ENCODE measurements around the gene SCN4A.

SCN4A gene

GRCh38 chr17:63937319-63937718, 35.4 kb downstream of the SCN4A start:
- H3K4me1 ChIP-seq (ENCODE audit: insufficient read depth, insufficient read length): peaks cover 7% of the 10 kb centered on the region
- no peak for DNase-seq (ENCODE audit: low read depth, low spot score)
- H3K9ac ChIP-seq (ENCODE audit: insufficient read length, low read depth): no peak overlapping the region
- no peak overlapping the region for H3K4me3 ChIP-seq (ENCODE audit: insufficient read length, low read depth)
- H3K9me3 ChIP-seq (ENCODE audit: insufficient read depth, low read length): no peaks in the 10 kb centered on the region
- H3K27me3 ChIP-seq (ENCODE audit: insufficient read depth, insufficient read length): no peaks in the 10 kb centered on the region
- H3K36me3 ChIP-seq (ENCODE audit: insufficient read depth, insufficient read length, low read length): no peaks in the 10 kb centered on the region
- TF ChIP-seq SUZ12 (IDR thresholded peaks at IDR 0.05; ENCODE audit: extremely low read depth, insufficient read depth, insufficient read length) (no peak), ZNF274 (IDR thresholded peaks at IDR 0.05; ENCODE audit: low read depth, low read length) (no peak), YY1 (IDR thresholded peaks at IDR 0.05; ENCODE audit: insufficient read depth, insufficient read length) (no peak)

- H3K4me1 ChIP-seq (ENCODE audit: insufficient read depth, insufficient read length): peaks cover 21% of the 10 kb centered on the region
- H3K9me3 ChIP-seq (ENCODE audit: insufficient read depth, low read length): no peaks in the 10 kb centered on the region
- no peak overlapping the region for H3K4me3 ChIP-seq (ENCODE audit: insufficient read length, low read depth)
- no peak for TF ChIP-seq YY1 (IDR thresholded peaks at IDR 0.05; ENCODE audit: insufficient read depth, insufficient read length)
- no peak for TF ChIP-seq SUZ12 (IDR thresholded peaks at IDR 0.05; ENCODE audit: extremely low read depth, insufficient read depth, insufficient read length)
- TF ChIP-seq ZNF274 (IDR thresholded peaks at IDR 0.05; ENCODE audit: low read depth, low read length): no peak
- no peaks in the 10 kb centered on the region for H3K36me3 ChIP-seq (ENCODE audit: insufficient read depth, insufficient read length, low read length)
- H3K27me3 ChIP-seq (ENCODE audit: insufficient read depth, insufficient read length): no peaks in the 10 kb centered on the region
- H3K9ac ChIP-seq (ENCODE audit: insufficient read length, low read depth): no peak overlapping the region
- DNase-seq (ENCODE audit: low read depth, low spot score): no peak
These were observed 38.3 kb downstream of the SCN4A start for GRCh38 chr17:63934183-63935112.

GRCh38 chr17:63933598-63933997, 39.1 kb downstream of the SCN4A start:
- H3K9me3 ChIP-seq (ENCODE audit: insufficient read depth, low read length): no peaks in the 10 kb centered on the region
- DNase-seq (ENCODE audit: low read depth, low spot score): no peak
- TF ChIP-seq ZNF274 (IDR thresholded peaks at IDR 0.05; ENCODE audit: low read depth, low read length) (no peak), SUZ12 (IDR thresholded peaks at IDR 0.05; ENCODE audit: extremely low read depth, insufficient read depth, insufficient read length) (no peak), YY1 (IDR thresholded peaks at IDR 0.05; ENCODE audit: insufficient read depth, insufficient read length) (no peak)
- H3K27me3 ChIP-seq (ENCODE audit: insufficient read depth, insufficient read length): no peaks in the 10 kb centered on the region
- no peak overlapping the region for H3K4me3 ChIP-seq (ENCODE audit: insufficient read length, low read depth)
- no peaks in the 10 kb centered on the region for H3K36me3 ChIP-seq (ENCODE audit: insufficient read depth, insufficient read length, low read length)
- H3K4me1 ChIP-seq (ENCODE audit: insufficient read depth, insufficient read length): peaks cover 20% of the 10 kb centered on the region
- H3K9ac ChIP-seq (ENCODE audit: insufficient read length, low read depth): no peak overlapping the region

- Histone ChIP-seq H3K4me3 (ENCODE audit: insufficient read length, low read depth) (no peak overlapping the region), H3K4me1 (ENCODE audit: insufficient read depth, insufficient read length) (peaks cover 16% of the 10 kb centered on the region), H3K27me3 (ENCODE audit: insufficient read depth, insufficient read length) (no peaks in the 10 kb centered on the region), H3K9ac (ENCODE audit: insufficient read length, low read depth) (no peak overlapping the region), H3K36me3 (ENCODE audit: insufficient read depth, insufficient read length, low read length) (no peaks in the 10 kb centered on the region), H3K9me3 (ENCODE audit: insufficient read depth, low read length) (no peaks in the 10 kb centered on the region)
- no peak for DNase-seq (ENCODE audit: low read depth, low spot score)
- no peak for TF ChIP-seq ZNF274 (IDR thresholded peaks at IDR 0.05; ENCODE audit: low read depth, low read length)
- TF ChIP-seq SUZ12 (IDR thresholded peaks at IDR 0.05; ENCODE audit: extremely low read depth, insufficient read depth, insufficient read length): no peak
- TF ChIP-seq YY1 (IDR thresholded peaks at IDR 0.05; ENCODE audit: insufficient read depth, insufficient read length): no peak
These were observed 40.0 kb downstream of the SCN4A start for GRCh38 chr17:63932721-63933120.

- Histone ChIP-seq H3K36me3 (ENCODE audit: insufficient read depth, insufficient read length, low read length) (no peaks in the 10 kb centered on the region), H3K4me1 (ENCODE audit: insufficient read depth, insufficient read length) (peaks cover 16% of the 10 kb centered on the region), H3K27me3 (ENCODE audit: insufficient read depth, insufficient read length) (no peaks in the 10 kb centered on the region), H3K9me3 (ENCODE audit: insufficient read depth, low read length) (no peaks in the 10 kb centered on the region), H3K9ac (ENCODE audit: insufficient read length, low read depth) (peak within 1 kb of the TSS; percentile 39), H3K4me3 (ENCODE audit: insufficient read length, low read depth) (no peak within 1 kb of the TSS)
- DNase-seq (ENCODE audit: low read depth, low spot score): no peak
- TF ChIP-seq YY1 (IDR thresholded peaks at IDR 0.05; ENCODE audit: insufficient read depth, insufficient read length) (no peak), ZNF274 (IDR thresholded peaks at IDR 0.05; ENCODE audit: low read depth, low read length) (no peak)
These were observed 40.6 kb downstream of the SCN4A start, which contains the start of gene CD79B for GRCh38 chr17:63931981-63932561. Gene CD79B, minus strand, starts transcription at chr17:63932331. Its CDS starts 70 bp downstream, at chr17:63932261.

- DNase-seq (ENCODE audit: low read depth, low spot score): no peak
- H3K9ac ChIP-seq (ENCODE audit: insufficient read length, low read depth): peak overlapping the region; percentile 38
- TF ChIP-seq SUZ12 (IDR thresholded peaks at IDR 0.05; ENCODE audit: extremely low read depth, insufficient read depth, insufficient read length): no peak
- TF ChIP-seq ZNF274 (IDR thresholded peaks at IDR 0.05; ENCODE audit: low read depth, low read length): no peak
- no peak for TF ChIP-seq YY1 (IDR thresholded peaks at IDR 0.05; ENCODE audit: insufficient read depth, insufficient read length)
- no peaks in the 10 kb centered on the region for H3K27me3 ChIP-seq (ENCODE audit: insufficient read depth, insufficient read length)
- no peak overlapping the region for H3K4me3 ChIP-seq (ENCODE audit: insufficient read length, low read depth)
- no peaks in the 10 kb centered on the region for H3K36me3 ChIP-seq (ENCODE audit: insufficient read depth, insufficient read length, low read length)
- H3K4me1 ChIP-seq (ENCODE audit: insufficient read depth, insufficient read length): peaks cover 16% of the 10 kb centered on the region
- H3K9me3 ChIP-seq (ENCODE audit: insufficient read depth, low read length): no peaks in the 10 kb centered on the region
These were observed 41.7 kb downstream of the SCN4A start for GRCh38 chr17:63930951-63931575.
